Neuronal stem cell (in vitro differentiated cells): ENCODE results near the gene FBXL19.
A peak's percentile ranks its signal among the peaks of the same experiment; 100 is the strongest.

Experiments used
- DNase-seq: peaks from one replicate; pipeline ENCODE4 v3.0.0-alpha.2; 2013; ENCODE audit warnings: low spot score
- H2AFZ ChIP-seq: one replicate; pipeline ENCODE4 v1.6.1; 2013; ENCODE audit warnings: mild to moderate bottlenecking, low read length, inconsistent platforms
- H2AK5ac ChIP-seq: 2 replicates; pipeline ENCODE4 v1.6.1; 2013; ENCODE audit warnings: low read depth, mild to moderate bottlenecking, inconsistent platforms, low read length, moderate library complexity, mixed read lengths
- H2BK120ac ChIP-seq: 2 replicates; pipeline ENCODE4 v1.6.1; 2013; ENCODE audit warnings: low read depth, mild to moderate bottlenecking, inconsistent platforms, low read length, moderate library complexity, mixed read lengths
- H2BK12ac ChIP-seq: one replicate; pipeline ENCODE4 v1.6.1; 2013; ENCODE audit warnings: low read length, inconsistent platforms
- H2BK15ac ChIP-seq: 2 replicates; pipeline ENCODE4 v1.6.1; 2013; ENCODE audit warnings: mild to moderate bottlenecking, low read length, inconsistent platforms, mixed read lengths
- H2BK5ac ChIP-seq: one replicate; pipeline ENCODE4 v1.6.1; 2013; ENCODE audit warnings: inconsistent platforms, mild to moderate bottlenecking, low read length, moderate library complexity
- H3K14ac ChIP-seq: one replicate; pipeline ENCODE4 v1.6.1; 2013; ENCODE audit warnings: low read length, inconsistent platforms
- H3K18ac ChIP-seq: 2 replicates; pipeline ENCODE4 v1.6.1; 2013; ENCODE audit warnings: low read length, inconsistent platforms
- H3K23ac ChIP-seq: 2 replicates; pipeline ENCODE4 v1.6.1; 2013; ENCODE audit warnings: low read depth, mild to moderate bottlenecking, mixed read lengths, low read length, inconsistent platforms; ENCODE audit not compliant: poor library complexity
- H3K27ac ChIP-seq: replicated peaks from 3 replicates; pipeline ENCODE4 v1.5.1; 2013; ENCODE audit warnings: low read length, inconsistent platforms
- H3K27me3 ChIP-seq, 3 experiments: 2 replicates each; pipeline ENCODE4 v1.6.1; 2013; ENCODE audit warnings: low read length in 3 of 3, mild to moderate bottlenecking in 2 of 3, inconsistent platforms in 1 of 3, low read depth in 1 of 3, mixed read lengths in 1 of 3, moderate library complexity in 1 of 3; ENCODE audit not compliant: control insufficient read depth in 3 of 3, insufficient read depth in 3 of 3
- H3K36me3 ChIP-seq, 2 donors: replicated peaks in 1 of 2; 2 replicates each; pipeline ENCODE4 v1.6.1; 2013; ENCODE audit warnings: low read length in 2 of 2; ENCODE audit not compliant: control insufficient read depth in 2 of 2, insufficient read depth in 2 of 2
- H3K4ac ChIP-seq: 2 replicates; pipeline ENCODE4 v1.6.1; 2013; ENCODE audit warnings: inconsistent platforms, mild to moderate bottlenecking, low read length, moderate library complexity
- H3K4me1 ChIP-seq, 2 donors: 1 replicate in 1 of 2; 2 replicates in 1 of 2; pipeline ENCODE4 v1.6.1; 2013; ENCODE audit warnings: low read length in 2 of 2, low read depth in 1 of 2; ENCODE audit not compliant: control insufficient read depth in 2 of 2, insufficient read depth in 1 of 2
- H3K4me2 ChIP-seq: one replicate; pipeline ENCODE4 v1.6.1; 2013; ENCODE audit warnings: mild to moderate bottlenecking, low read length, inconsistent platforms; ENCODE audit not compliant: insufficient read depth, poor library complexity, severe bottlenecking
- H3K4me3 ChIP-seq, 2 donors: 2 replicates each; pipeline ENCODE4 v1.5.1; 2013; ENCODE audit warnings: low read length in 2 of 2, mild to moderate bottlenecking in 2 of 2, inconsistent platforms in 1 of 2, moderate library complexity in 1 of 2
- H3K79me1 ChIP-seq: one replicate; pipeline ENCODE4 v1.6.1; 2013; ENCODE audit warnings: low read depth, mild to moderate bottlenecking, inconsistent platforms, low read length, moderate library complexity
- H3K9ac ChIP-seq: one replicate; pipeline ENCODE4 v1.6.1; 2013; ENCODE audit warnings: mild to moderate bottlenecking, low read depth, low read length, inconsistent platforms; ENCODE audit not compliant: poor library complexity
- H3K9me3 ChIP-seq, 2 donors: replicated peaks in 1 of 2; 2 replicates each; pipeline versions ENCODE3 to v1.6.1; 2013; ENCODE audit warnings: low read length in 2 of 2, mild to moderate bottlenecking in 2 of 2, inconsistent platforms in 1 of 2, low read depth in 1 of 2, mixed read lengths in 1 of 2, moderate library complexity in 1 of 2; ENCODE audit not compliant: control insufficient read depth in 2 of 2, insufficient read depth in 1 of 2
- H4K8ac ChIP-seq: one replicate; pipeline ENCODE4 v1.6.1; 2013; ENCODE audit warnings: low read depth, mild to moderate bottlenecking, inconsistent platforms, low read length, moderate library complexity
- H4K91ac ChIP-seq: one replicate; pipeline ENCODE4 v1.6.1; 2013; ENCODE audit warnings: low read length, low read depth, mild to moderate bottlenecking, inconsistent platforms; ENCODE audit not compliant: poor library complexity
- WGBS, 2 donors: extraction: QIAGEN DNeasy Blood & Tissue Kit; methylation state at CpG; one replicate each; pipeline ENCODE4 v1.1.7; 2013; ENCODE audit warnings: missing lambda C conversion rate in 2 of 2, mixed read lengths in 1 of 2; ENCODE audit not compliant: insufficient read length in 2 of 2, insufficient replicate concordance in 1 of 2; ENCODE audit errors: extremely low coverage in 2 of 2; 5-methylcytosine and 5-hydroxymethylcytosine counted together

Gene FBXL19

GRCh38 chr16:30924076-30924912, 922 bp downstream of the FBXL19 start:
- H4K91ac ChIP-seq, result no peak overlapping the region
- peak overlapping the region; percentile 89 for H2AK5ac ChIP-seq
- H3K23ac ChIP-seq, result no peak overlapping the region
- H3K4ac ChIP-seq, result no peak overlapping the region
- no peaks in the 10 kb centered on the region for H3K9me3 ChIP-seq
- no CpG with 5 or more reads among the region's 53 CpGs for WGBS, 2 donors
- H2BK5ac ChIP-seq, result peak overlapping the region; percentile 84
- H3K14ac ChIP-seq, result no peak overlapping the region
- peak overlapping the region; percentile 76 to 93 for H3K4me3 ChIP-seq
- H3K36me3 ChIP-seq, result peaks cover 23 to 37% of the 10 kb centered on the region in 2 donors
- H4K8ac ChIP-seq, result no peak overlapping the region
- peak overlapping the region; percentile 97 for H3K18ac ChIP-seq
- peak overlapping the region; percentile 93 for H3K9ac ChIP-seq
- peaks cover 7 to 8% of the 10 kb centered on the region in 2 donors for H3K4me1 ChIP-seq
- H2BK12ac ChIP-seq, result no peak overlapping the region
- peak overlapping the region; percentile 79 for H3K27ac ChIP-seq
- H2AFZ ChIP-seq, result peak overlapping the region; percentile 89
- no peak overlapping the region for H2BK120ac ChIP-seq
- H3K4me2 ChIP-seq, result peak overlapping the region; percentile 72
- DNase-seq, result peak; percentile 26
- H3K79me1 ChIP-seq, result peaks cover 8% of the 10 kb centered on the region
- no peaks in the 10 kb centered on the region for H3K27me3 ChIP-seq
- H2BK15ac ChIP-seq, result peak overlapping the region; percentile 61

DNA sequence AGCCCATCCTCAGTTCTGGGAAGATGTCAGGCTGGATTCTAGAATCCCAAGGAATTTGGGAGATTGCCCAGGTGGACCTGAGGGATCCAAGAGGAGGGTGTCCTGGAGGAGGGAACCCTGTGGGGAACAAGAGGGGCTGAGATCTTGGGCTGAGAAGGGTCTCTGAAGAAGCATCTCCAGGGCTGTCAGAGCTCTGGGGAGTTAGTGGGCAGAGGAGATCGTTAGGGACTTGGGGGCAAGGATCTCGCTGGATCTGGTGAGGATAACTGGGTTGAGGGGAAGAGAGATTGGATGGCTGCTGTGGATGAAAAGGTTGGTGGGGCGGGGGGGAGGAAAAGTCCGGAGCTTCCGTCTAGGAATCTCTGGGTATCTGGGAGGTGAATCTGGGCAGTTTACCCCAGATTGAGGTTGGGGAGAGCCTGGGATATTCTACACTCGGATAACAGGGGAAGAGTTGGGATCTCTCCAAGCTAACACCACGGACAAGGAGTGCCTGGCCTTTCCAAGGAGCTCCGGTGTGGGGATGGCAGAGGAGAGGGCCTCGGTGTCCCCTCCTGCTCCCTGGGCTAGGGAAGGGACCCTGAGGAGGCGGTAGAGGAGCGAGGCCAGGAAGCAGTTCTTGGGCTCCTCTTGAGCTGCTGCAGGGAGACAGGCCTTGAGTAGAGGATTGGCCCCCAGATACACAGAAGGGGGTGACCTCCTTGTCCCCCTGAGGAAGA, 1.7 kb downstream of the FBXL19 start:
- no peaks in the 10 kb centered on the region for H3K9me3 ChIP-seq
- H2AFZ ChIP-seq, result no peak overlapping the region
- H4K91ac ChIP-seq, result no peak overlapping the region
- H3K27ac ChIP-seq, result no peak overlapping the region
- peak overlapping the region; percentile 40 for H2BK5ac ChIP-seq
- H3K4me1 ChIP-seq, result peaks cover 7 to 8% of the 10 kb centered on the region in 2 donors
- H3K23ac ChIP-seq, result no peak overlapping the region
- H2AK5ac ChIP-seq, result no peak overlapping the region
- H4K8ac ChIP-seq, result no peak overlapping the region
- no CpG with 5 or more reads among the region's 11 CpGs for WGBS, 2 donors
- H3K4me3 ChIP-seq, result peak overlapping the region; percentile 76 to 93
- H3K27me3 ChIP-seq, result no peaks in the 10 kb centered on the region
- H3K36me3 ChIP-seq, result peaks cover 28 to 42% of the 10 kb centered on the region in 2 donors
- H2BK15ac ChIP-seq, result peak overlapping the region; percentile 38
- no peak for DNase-seq
- peaks cover 10% of the 10 kb centered on the region for H3K79me1 ChIP-seq
- H3K9ac ChIP-seq, result peak overlapping the region; percentile 55
- H3K18ac ChIP-seq, result no peak overlapping the region
- peak overlapping the region; percentile 72 for H3K4me2 ChIP-seq
- no peak overlapping the region for H2BK12ac ChIP-seq
- H2BK120ac ChIP-seq, result no peak overlapping the region
- no peak overlapping the region for H3K14ac ChIP-seq
- H3K4ac ChIP-seq, result no peak overlapping the region

DNA sequence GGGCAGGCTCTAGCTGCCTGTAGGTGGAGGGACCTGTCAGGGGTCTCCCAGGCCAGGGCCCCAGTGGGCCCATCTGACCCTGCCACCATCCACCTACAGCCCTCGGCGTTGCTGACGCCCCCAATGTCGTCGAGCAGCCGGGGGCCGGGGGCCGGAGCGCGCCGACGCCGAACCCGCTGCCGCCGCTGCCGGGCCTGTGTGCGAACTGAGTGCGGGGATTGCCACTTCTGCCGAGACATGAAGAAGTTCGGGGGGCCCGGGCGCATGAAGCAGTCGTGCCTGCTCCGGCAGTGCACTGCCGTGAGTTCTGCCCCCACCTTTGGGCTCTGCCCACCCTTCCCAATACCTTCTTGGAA, 2.2 kb downstream of the FBXL19 start:
- no peak overlapping the region for H3K23ac ChIP-seq
- H3K27me3 ChIP-seq, result no peaks in the 10 kb centered on the region
- H3K4ac ChIP-seq, result no peak overlapping the region
- no peak overlapping the region for H2AK5ac ChIP-seq
- no peak overlapping the region for H2BK12ac ChIP-seq
- H3K18ac ChIP-seq, result no peak overlapping the region
- H2BK15ac ChIP-seq, result peak overlapping the region; percentile 38
- H3K9ac ChIP-seq, result peak overlapping the region; percentile 55
- no peak overlapping the region for H4K91ac ChIP-seq
- H3K79me1 ChIP-seq, result peaks cover 12% of the 10 kb centered on the region
- no CpG with 5 or more reads among the region's 26 CpGs for WGBS, 2 donors
- no peaks in the 10 kb centered on the region for H3K9me3 ChIP-seq
- no peak overlapping the region for H3K14ac ChIP-seq
- H3K36me3 ChIP-seq, result peaks cover 31 to 46% of the 10 kb centered on the region in 2 donors
- H3K4me3 ChIP-seq, result peak overlapping the region in 1 of 2 donors; percentile 76
- no peak for DNase-seq
- H4K8ac ChIP-seq, result no peak overlapping the region
- no peak overlapping the region for H3K4me2 ChIP-seq
- no peak overlapping the region for H2BK120ac ChIP-seq
- peak overlapping the region; percentile 40 for H2BK5ac ChIP-seq
- peaks cover 7 to 8% of the 10 kb centered on the region in 2 donors for H3K4me1 ChIP-seq
- no peak overlapping the region for H3K27ac ChIP-seq
- no peak overlapping the region for H2AFZ ChIP-seq
